Endothelial cell of umbilical vein (primary cell): ENCODE results near the gene PATL1.

Source experiments
- EZH2 ChIP-seq: IDR thresholded peaks from 2 replicates; pipeline ENCODE4 v1.6.1; 2012; ENCODE audit warnings: borderline replicate concordance, low read depth, mild to moderate bottlenecking, moderate library complexity, low read length, inconsistent platforms; ENCODE audit not compliant: severe bottlenecking
- FOS ChIP-seq: IDR thresholded peaks from 2 replicates; pipeline ENCODE4 v1.6.1; 2011; ENCODE audit warnings: mild to moderate bottlenecking, low read length, moderate library complexity, borderline replicate concordance; ENCODE audit not compliant: insufficient read depth
- JUN ChIP-seq: IDR thresholded peaks from 2 replicates; pipeline ENCODE4 v1.6.1; 2011; ENCODE audit warnings: borderline replicate concordance, low read depth; ENCODE audit not compliant: insufficient read length, insufficient read depth
- MAX ChIP-seq: IDR thresholded peaks from 2 replicates; pipeline ENCODE4 v1.6.1; 2011; ENCODE audit not compliant: insufficient read depth, insufficient read length
- MYC ChIP-seq: IDR thresholded peaks from one replicate; pipeline ENCODE4 v1.6.1; 2011; ENCODE audit warnings: mild to moderate bottlenecking, low read depth, low read length
- POLR2A ChIP-seq: IDR thresholded peaks from 2 replicates; pipeline ENCODE4 v1.6.1; 2012; ENCODE audit warnings: low read depth, mild to moderate bottlenecking, control low read depth, low read length
- POLR2AphosphoS5 ChIP-seq: IDR thresholded peaks from 2 replicates; pipeline ENCODE4 v1.6.1; 2012; ENCODE audit warnings: low read depth, mild to moderate bottlenecking, control low read depth, low read length, moderate library complexity; ENCODE audit not compliant: insufficient read depth
- TF ChIP-seq, protein P1 (sequence below), 2 donors: IDR thresholded peaks; 1 replicate in 1 of 2; 2 replicates in 1 of 2; pipeline ENCODE4 v1.5.1; 2011; ENCODE audit warnings: low read length in 2 of 2, mild to moderate bottlenecking in 2 of 2, moderate library complexity in 2 of 2, control low read depth in 1 of 2, inconsistent platforms in 1 of 2, low read depth in 1 of 2; ENCODE audit not compliant: insufficient read depth in 1 of 2; ENCODE audit errors: extremely low read depth in 1 of 2

DNA sequence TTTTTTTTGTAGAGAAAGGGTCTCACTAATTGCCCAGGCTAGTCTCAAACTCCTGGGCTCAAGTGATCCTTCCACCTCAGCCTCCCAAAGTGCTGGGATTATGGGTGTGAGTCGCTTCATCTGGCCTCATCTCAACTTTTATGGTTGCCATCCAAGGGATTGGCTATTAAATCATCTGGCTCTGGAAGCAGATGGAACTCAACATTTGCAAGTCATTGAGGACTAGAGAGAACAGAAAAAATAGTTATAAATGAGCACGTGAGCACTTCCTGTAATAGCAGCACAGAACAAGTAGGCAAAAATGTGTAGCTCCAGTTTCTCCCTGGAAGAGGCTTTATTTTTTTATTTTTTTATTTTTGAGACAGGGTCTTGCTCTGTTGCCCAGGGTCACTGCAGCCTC lies 22.3 kb upstream of the PATL1 start:
- TF ChIP-seq, protein P1, sequence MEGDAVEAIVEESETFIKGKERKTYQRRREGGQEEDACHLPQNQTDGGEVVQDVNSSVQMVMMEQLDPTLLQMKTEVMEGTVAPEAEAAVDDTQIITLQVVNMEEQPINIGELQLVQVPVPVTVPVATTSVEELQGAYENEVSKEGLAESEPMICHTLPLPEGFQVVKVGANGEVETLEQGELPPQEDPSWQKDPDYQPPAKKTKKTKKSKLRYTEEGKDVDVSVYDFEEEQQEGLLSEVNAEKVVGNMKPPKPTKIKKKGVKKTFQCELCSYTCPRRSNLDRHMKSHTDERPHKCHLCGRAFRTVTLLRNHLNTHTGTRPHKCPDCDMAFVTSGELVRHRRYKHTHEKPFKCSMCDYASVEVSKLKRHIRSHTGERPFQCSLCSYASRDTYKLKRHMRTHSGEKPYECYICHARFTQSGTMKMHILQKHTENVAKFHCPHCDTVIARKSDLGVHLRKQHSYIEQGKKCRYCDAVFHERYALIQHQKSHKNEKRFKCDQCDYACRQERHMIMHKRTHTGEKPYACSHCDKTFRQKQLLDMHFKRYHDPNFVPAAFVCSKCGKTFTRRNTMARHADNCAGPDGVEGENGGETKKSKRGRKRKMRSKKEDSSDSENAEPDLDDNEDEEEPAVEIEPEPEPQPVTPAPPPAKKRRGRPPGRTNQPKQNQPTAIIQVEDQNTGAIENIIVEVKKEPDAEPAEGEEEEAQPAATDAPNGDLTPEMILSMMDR (IDR thresholded peaks at IDR 0.05; ENCODE audit: extremely low read depth in 1 of 2, insufficient read depth in 1 of 2, low read depth in 1 of 2, low read length in 2 of 2): no peak
- no peak for TF ChIP-seq POLR2A
- TF ChIP-seq EZH2: no peak
- no peak for TF ChIP-seq MAX
- no peak for TF ChIP-seq POLR2AphosphoS5
- no peak for TF ChIP-seq FOS
- no peak for TF ChIP-seq MYC
- TF ChIP-seq JUN: no peak
